IPS DF 6.9 (cell line): ENCODE results near the gene CCAR1.
"Not testable (repeated sequence)": the region's sequence is repeated elsewhere in the genome, so short reads cannot be mapped to it uniquely, and the experiment has no call there.

Experiments
- DNase-seq: peaks from one replicate; pipeline ENCODE4 v3.0.0-alpha.2; 2013; ENCODE audit warnings: low read depth, low spot score
- H3K27ac ChIP-seq: one replicate; pipeline ENCODE4 v1.5.1; 2013; ENCODE audit warnings: low read length, control low read depth
- H3K27me3 ChIP-seq: 2 replicates; pipeline ENCODE4 v1.6.1; 2013; ENCODE audit warnings: mild to moderate bottlenecking, low read length; ENCODE audit not compliant: control insufficient read depth, insufficient read depth
- H3K36me3 ChIP-seq: 2 replicates; pipeline ENCODE4 v1.6.1; 2013; ENCODE audit warnings: low read length; ENCODE audit not compliant: control insufficient read depth, insufficient read depth
- H3K4me1 ChIP-seq: 2 replicates; pipeline ENCODE4 v1.6.1; 2013; ENCODE audit warnings: low read length; ENCODE audit not compliant: control insufficient read depth, insufficient read depth
- H3K4me3 ChIP-seq: 2 replicates; pipeline ENCODE4 v1.5.1; 2013; ENCODE audit warnings: mild to moderate bottlenecking, low read length
- H3K9me3 ChIP-seq: 2 replicates; pipeline ENCODE4 v1.6.1; 2013; ENCODE audit warnings: low read length, inconsistent platforms; ENCODE audit not compliant: control insufficient read depth, insufficient read depth
- WGBS: extraction: QIAGEN DNeasy Blood & Tissue Kit; methylation state at CpG from one replicate; pipeline ENCODE4 v1.1.7; 2013; ENCODE audit warnings: mixed read lengths, missing lambda C conversion rate; ENCODE audit not compliant: insufficient read length, insufficient coverage; 5-methylcytosine and 5-hydroxymethylcytosine counted together

Gene CCAR1

DNA sequence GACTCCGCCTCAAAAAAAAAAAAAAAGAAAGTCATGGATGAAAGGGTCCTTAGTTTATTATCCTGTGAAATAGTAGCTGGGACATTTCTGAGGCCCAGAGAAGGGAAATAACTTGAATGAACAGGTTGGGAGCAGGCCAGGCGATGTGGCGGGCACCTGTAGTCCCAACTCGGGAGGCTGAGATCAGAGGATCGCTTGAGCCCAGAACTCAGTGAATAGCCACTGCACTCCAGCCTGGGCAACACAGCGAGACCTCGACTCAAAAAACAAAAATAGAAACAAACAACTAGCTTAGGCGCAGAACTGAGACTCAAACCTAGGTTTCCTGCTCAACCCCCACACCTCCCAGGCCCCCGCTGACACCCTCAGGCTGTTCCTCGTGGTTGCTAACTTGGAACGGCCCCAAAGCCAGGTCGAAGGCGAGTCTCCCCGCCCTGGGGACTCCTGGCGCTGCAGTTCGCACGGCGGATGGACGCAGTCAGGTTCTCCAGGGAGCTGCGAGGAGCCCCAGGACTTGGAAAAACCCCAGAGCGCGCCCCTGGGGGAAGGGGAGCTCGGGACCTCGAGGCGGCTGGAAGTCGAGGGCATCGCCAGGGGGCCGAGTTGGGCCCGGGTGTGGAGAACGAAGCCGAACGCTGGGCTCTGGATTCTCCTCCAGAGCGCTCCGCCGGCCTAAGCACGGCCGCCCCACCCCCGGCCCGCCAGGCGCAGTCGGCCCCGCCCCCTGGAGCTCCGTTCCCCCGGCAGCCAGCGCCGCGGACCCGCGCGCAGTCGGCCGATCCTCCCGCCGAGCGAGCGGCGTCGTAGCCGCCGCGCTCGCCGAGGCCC lies 105.9 kb downstream of the CCAR1 start, which contains the start of gene STOX1:
Gene STOX1, plus strand, starts transcription at position 768 of the 828 bp plus-strand sequence. CDS start 93 bp downstream, outside the sequence.
- Histone ChIP-seq H3K27me3 (0 out of 2 replicates have a peak, but pooled peaks cover 3% of the 10 kb centered on the region), H3K4me1 (no peaks in the 10 kb centered on the region), H3K36me3 (no peaks in the 10 kb centered on the region), H3K27ac (no peak within 1 kb of the TSS), H3K9me3 (no peaks in the 10 kb centered on the region), H3K4me3 (peak within 1 kb of the TSS; percentile 49; the same call in 1 of the 2 replicates)
- WGBS = no CpG with 5 or more reads among the region's 63 CpGs
- DNase-seq = peak; percentile 29

DNA sequence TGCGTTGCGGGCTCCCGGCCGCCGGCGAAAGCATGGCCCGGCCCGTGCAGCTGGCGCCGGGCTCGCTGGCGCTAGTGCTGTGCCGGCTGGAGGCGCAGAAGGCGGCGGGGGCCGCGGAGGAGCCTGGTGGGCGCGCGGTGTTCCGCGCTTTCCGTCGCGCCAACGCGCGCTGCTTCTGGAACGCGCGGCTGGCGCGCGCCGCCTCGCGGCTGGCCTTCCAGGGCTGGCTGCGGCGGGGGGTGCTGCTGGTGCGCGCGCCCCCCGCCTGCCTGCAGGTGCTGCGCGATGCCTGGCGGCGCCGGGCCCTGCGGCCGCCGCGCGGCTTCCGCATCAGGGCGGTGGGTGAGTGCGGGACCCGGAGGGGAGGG lies 106.5 kb downstream of the CCAR1 start:
- peak overlapping the region; percentile 49; the same call in 1 of the 2 replicates for H3K4me3 ChIP-seq
- WGBS = no CpG with 5 or more reads among the region's 58 CpGs

DNA sequence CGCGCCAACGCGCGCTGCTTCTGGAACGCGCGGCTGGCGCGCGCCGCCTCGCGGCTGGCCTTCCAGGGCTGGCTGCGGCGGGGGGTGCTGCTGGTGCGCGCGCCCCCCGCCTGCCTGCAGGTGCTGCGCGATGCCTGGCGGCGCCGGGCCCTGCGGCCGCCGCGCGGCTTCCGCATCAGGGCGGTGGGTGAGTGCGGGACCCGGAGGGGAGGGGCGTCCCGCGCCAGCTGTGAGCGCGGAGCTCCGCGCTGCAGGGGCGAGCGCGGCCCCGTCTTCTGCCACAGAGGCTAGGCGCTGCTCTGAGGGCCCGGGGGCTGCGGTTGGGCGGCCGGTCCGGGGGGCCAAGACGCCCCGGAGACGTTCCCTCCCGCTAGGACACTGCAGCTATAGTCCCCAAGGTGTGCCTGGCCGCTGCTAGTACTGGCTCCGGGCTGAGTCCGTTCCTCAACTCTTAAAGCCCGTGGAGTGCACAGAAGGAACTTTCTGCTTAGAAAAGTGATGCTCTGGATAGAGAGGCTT lies 107.1 kb downstream of the CCAR1 start:
- no CpG with 5 or more reads among the region's 59 CpGs for WGBS
- H3K36me3 ChIP-seq, H3K27me3 ChIP-seq, H3K4me1 ChIP-seq, DNase-seq, H3K9me3 ChIP-seq, H3K27ac ChIP-seq: not testable (repeated sequence)
- peak overlapping the region; percentile 38; the same call in 1 of the 2 replicates for H3K4me3 ChIP-seq

More for the DNA sequence above, 106.5 kb downstream of the CCAR1 start:
- H3K4me1 ChIP-seq, H3K27ac ChIP-seq, H3K36me3 ChIP-seq, H3K9me3 ChIP-seq, H3K27me3 ChIP-seq, DNase-seq: not testable (repeated sequence)

DNA sequence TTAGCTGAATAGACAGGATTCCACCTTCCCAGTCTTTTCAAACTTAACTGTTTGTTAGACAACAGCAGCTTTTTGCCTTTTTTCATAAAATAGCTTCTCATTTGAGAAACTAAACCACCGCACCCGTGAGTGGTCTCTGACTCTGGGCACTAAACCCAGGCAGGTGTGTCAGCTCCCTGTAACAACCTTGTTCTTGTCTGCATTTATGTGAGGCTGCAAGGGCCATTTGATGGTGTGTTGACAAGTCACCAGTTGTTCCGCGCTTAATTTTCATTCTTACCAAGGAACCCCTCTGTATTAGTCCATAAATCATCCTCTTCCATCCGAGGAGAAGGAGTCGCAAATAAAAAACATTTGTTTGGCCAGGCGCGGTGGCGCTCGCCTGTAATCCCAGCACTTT lies 107.8 kb downstream of the CCAR1 start:
- Histone ChIP-seq H3K4me3 (no peak overlapping the region), H3K36me3 (no peaks in the 10 kb centered on the region), H3K27ac (no peak overlapping the region), H3K27me3 (0 out of 2 replicates have a peak, but pooled peaks cover 3% of the 10 kb centered on the region), H3K4me1 (no peaks in the 10 kb centered on the region), H3K9me3 (no peaks in the 10 kb centered on the region)
- no CpG with 5 or more reads among the region's 10 CpGs for WGBS
- DNase-seq = no peak

DNA sequence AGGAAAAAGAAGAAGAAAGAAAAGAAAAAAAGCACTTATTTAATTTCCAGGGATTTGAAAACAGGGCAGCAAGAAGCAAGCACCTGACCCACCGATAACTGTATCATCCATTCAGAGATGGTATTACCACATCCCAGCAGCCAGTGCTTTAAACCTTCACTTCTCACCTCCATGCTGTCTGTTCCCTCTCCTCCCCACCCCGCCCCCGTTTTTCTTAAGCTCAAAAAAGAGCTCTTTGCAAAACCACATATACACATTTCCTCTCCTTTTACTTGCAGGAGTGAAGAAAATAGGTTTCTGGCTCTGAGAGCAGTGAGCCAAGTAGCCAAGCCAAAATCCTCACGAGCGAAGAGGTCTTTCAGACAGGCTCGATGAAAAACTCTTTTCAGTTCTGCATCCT lies 108.5 kb downstream of the CCAR1 start:
- WGBS = no CpG with 5 or more reads among the region's 6 CpGs
- no peak overlapping the region for H3K27ac ChIP-seq
- H3K9me3 ChIP-seq = no peaks in the 10 kb centered on the region
- DNase-seq = no peak
- no peak overlapping the region for H3K4me3 ChIP-seq
- 0 out of 2 replicates have a peak, but pooled peaks cover 3% of the 10 kb centered on the region for H3K27me3 ChIP-seq
- no peaks in the 10 kb centered on the region for H3K4me1 ChIP-seq
- no peaks in the 10 kb centered on the region for H3K36me3 ChIP-seq

DNA sequence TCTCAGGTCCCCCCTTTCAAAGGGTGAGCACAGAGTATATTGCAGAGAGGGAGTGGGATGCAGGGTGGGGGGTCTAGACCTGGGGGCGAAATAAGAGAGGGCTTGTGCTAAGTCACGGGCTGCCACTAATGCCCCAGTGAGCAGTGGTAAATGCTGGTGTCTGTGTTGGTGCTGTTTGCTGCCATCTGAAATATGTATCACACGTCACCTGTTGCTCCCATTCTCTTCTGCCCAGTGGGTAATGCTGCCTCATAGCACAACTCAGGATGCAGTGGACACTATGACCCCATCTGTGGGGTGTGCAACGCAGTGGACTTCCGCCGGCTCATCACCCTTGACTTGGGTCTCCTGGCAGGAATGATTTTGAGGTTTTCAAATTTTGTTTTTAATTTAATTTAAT lies 108.9 kb downstream of the CCAR1 start:
- DNase-seq = no peak

DNA sequence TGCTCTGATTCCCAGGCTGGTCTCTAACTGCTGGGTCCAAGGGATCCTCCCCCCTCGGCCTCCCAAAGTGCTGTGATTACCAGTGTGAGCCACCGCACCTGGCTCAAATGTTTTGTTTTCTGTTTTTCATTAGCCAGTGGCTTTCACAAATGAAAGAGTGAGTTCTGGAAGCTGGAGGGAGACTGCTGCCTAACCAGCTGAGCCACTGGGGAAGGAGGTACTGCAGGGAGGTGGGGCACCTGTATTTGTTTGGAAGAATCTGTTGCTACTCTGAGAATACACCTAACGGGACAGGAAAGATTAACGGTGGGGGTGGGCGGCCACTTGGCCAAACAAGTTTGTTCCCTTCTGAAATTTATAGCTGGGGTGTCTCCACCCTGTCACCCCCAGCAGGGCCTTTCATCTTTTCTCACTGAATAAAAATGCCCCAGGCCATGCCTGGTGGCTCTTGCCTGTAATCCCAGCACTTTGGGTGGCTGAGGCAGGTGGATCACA lies 111.0 kb downstream of the CCAR1 start:
- no CpG with 5 or more reads among the region's 5 CpGs for WGBS
- H3K4me1 ChIP-seq = no peaks in the 10 kb centered on the region

More for the DNA sequence above, 108.9 kb downstream of the CCAR1 start:
- no peaks in the 10 kb centered on the region for H3K4me1 ChIP-seq
- no peak overlapping the region for H3K27ac ChIP-seq
- WGBS = no CpG with 5 or more reads among the region's 6 CpGs
- no peaks in the 10 kb centered on the region for H3K36me3 ChIP-seq
- H3K9me3 ChIP-seq = no peaks in the 10 kb centered on the region
- H3K4me3 ChIP-seq = no peak overlapping the region
- H3K27me3 ChIP-seq = 0 out of 2 replicates have a peak, but pooled peaks cover 3% of the 10 kb centered on the region

DNA sequence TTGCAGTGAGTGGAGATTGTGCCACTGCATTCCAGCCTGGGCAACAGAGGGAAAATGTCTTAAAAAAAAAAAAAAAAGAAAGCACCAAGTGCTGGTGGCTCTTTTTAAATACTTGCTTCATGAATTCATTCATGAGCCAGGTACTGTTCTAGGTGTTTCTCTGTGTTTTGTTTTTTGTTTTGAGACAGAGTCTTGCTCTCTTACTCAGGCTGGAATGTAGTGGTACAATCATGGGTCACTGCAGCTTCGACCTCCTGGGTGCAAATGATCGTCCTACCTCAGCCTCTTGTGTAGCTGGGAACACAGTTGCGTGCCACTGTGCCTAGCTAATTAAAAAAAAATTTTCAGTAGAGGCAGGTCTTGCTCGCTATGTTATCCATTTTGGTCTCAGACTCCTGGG lies 111.6 kb downstream of the CCAR1 start:
- H3K4me1 ChIP-seq = no peaks in the 10 kb centered on the region
- H3K36me3 ChIP-seq = no peaks in the 10 kb centered on the region
- H3K27me3 ChIP-seq = 0 out of 2 replicates have a peak, but pooled peaks cover 3% of the 10 kb centered on the region
- WGBS = no CpG with 5 or more reads among the region's 4 CpGs
- H3K27ac ChIP-seq = no peak overlapping the region
- H3K4me3 ChIP-seq = no peak overlapping the region
- DNase-seq = no peak
- no peaks in the 10 kb centered on the region for H3K9me3 ChIP-seq

More for the DNA sequence above, 111.0 kb downstream of the CCAR1 start:
- no peak for DNase-seq
- no peak overlapping the region for H3K4me3 ChIP-seq
- 0 out of 2 replicates have a peak, but pooled peaks cover 3% of the 10 kb centered on the region for H3K27me3 ChIP-seq
- H3K27ac ChIP-seq = no peak overlapping the region
- no peaks in the 10 kb centered on the region for H3K36me3 ChIP-seq
- H3K9me3 ChIP-seq = no peaks in the 10 kb centered on the region

DNA sequence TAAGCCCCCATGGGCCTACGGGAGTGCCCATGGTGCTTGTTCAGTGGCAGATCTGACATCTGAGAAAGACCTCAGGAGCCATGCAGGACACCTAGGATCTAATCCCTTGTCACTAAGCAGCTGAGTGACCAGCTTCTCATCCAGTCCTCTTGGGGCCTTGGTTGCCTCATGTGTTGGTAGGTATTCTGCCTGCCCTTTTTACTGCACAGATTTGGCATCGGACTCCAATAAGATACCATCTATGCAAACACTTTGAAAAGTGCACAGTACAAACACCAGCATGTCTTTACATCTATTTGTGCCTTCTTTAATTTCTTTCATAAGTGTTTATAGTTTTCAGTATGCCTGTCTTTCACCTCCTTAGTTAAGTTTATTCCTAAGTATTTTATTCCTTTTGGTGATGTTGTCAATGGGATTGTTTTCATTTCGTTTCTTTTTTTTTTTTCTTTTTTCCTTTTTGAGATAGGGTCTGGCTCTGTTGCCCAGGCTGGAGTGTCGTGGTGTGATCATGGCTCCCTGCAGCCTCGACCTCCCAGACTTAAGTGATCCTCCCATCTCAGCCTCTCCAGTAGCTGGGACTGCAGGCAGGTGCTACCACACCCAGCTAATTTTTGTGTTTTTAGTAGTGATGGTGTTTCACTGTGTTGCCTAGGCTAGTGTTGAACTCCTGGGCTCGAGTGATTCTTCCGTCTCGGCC lies 116.7 kb downstream of the CCAR1 start:
- no peak overlapping the region for H3K27ac ChIP-seq
- no peaks in the 10 kb centered on the region for H3K4me1 ChIP-seq
- H3K9me3 ChIP-seq = no peaks in the 10 kb centered on the region
- WGBS = no CpG with 5 or more reads among the region's 8 CpGs
- H3K4me3 ChIP-seq = no peak overlapping the region
- H3K36me3 ChIP-seq = no peaks in the 10 kb centered on the region
- no peaks in the 10 kb centered on the region for H3K27me3 ChIP-seq
- DNase-seq = no peak

DNA sequence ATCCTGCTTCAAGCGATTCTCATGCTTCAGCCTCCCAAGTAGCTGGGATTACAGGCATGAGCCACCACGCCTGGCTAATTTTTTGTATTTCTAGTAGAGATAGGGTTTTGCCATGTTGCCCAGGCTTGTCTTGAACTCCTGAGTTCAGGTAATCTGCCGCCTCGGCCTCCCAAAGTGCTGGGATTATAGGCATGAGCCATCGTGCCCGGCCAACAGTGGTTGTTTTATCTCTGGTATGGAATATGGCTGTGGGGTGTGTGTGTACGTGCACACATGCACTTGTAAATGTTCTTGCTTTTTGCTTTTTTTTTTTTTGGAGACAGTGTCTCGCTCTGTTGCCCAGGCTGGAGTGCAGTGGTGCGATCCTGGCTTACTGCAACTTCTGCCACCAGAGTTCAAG lies 119.6 kb downstream of the CCAR1 start:
- H3K27ac ChIP-seq, H3K4me1 ChIP-seq, DNase-seq, H3K27me3 ChIP-seq, H3K36me3 ChIP-seq, H3K9me3 ChIP-seq, H3K4me3 ChIP-seq: not testable (repeated sequence)
- WGBS = no CpG with 5 or more reads among the region's 9 CpGs
